ENCODE measurements around the gene HNRNPH3. TPM values are rescaled to one million over a fixed set of nuclear protein-coding genes. Genes with fewer than 3 reads are reported as not detected.
"Not testable (repeated sequence)": the region's sequence is repeated elsewhere in the genome, so short reads cannot be mapped to it uniquely, and the experiment has no call there.

The HNRNPH3 gene, protein sequence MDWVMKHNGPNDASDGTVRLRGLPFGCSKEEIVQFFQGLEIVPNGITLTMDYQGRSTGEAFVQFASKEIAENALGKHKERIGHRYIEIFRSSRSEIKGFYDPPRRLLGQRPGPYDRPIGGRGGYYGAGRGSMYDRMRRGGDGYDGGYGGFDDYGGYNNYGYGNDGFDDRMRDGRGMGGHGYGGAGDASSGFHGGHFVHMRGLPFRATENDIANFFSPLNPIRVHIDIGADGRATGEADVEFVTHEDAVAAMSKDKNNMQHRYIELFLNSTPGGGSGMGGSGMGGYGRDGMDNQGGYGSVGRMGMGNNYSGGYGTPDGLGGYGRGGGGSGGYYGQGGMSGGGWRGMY
- polyA plus RNA-seq (ENCODE audit: insufficient read length in 4 of 4), result 100 to 1,000 TPM; 289 to 409 (median 372) TPM

DNA sequence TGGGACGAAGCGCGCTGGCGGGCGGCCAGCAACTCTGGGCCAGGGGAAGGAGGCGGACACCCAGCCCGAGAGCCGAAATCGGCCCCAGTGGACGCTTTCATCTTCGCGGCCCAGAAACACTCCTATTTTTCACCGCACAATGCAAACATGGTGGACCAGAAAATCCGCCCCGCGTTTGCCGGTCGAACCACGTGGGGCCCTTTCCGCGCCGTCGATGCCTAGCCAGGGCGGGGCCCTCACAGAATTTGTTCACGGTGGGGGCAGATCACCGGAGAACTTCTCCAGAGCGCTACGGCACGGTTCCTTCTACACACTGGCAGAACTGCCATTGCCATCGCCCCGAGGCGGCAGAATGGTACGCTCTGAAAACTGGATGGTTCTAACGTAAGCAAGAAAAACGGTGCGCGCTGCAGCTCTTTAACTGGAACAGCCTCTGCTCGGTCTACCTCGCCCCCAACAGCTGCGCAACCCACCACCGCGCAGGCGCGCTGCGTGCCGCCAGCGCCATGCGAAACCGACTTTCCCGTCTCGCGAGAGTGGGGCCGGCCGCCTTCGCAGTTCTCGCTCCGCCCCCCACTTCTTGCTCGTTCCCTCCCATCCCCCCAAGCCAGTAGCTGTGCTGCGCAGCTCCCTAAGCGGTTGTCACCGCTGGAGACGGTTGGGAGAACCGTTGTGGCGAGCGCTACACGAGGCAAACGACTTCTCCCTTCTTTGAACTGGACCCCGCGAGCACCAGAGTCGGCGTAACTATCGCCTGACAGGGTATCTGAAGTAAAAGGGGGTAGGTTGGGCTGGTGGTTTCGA is at the start of gene HNRNPH3:
Gene HNRNPH3 (plus strand): TSS at position 610 of the 804 bp plus-strand sequence. CDS start 5,158 bp downstream, outside the sequence.
- peak; percentile 96 to 97 (median 96) for DNase-seq (ENCODE audit: low read depth in 4 of 4, low spot score in 3 of 4)

DNA sequence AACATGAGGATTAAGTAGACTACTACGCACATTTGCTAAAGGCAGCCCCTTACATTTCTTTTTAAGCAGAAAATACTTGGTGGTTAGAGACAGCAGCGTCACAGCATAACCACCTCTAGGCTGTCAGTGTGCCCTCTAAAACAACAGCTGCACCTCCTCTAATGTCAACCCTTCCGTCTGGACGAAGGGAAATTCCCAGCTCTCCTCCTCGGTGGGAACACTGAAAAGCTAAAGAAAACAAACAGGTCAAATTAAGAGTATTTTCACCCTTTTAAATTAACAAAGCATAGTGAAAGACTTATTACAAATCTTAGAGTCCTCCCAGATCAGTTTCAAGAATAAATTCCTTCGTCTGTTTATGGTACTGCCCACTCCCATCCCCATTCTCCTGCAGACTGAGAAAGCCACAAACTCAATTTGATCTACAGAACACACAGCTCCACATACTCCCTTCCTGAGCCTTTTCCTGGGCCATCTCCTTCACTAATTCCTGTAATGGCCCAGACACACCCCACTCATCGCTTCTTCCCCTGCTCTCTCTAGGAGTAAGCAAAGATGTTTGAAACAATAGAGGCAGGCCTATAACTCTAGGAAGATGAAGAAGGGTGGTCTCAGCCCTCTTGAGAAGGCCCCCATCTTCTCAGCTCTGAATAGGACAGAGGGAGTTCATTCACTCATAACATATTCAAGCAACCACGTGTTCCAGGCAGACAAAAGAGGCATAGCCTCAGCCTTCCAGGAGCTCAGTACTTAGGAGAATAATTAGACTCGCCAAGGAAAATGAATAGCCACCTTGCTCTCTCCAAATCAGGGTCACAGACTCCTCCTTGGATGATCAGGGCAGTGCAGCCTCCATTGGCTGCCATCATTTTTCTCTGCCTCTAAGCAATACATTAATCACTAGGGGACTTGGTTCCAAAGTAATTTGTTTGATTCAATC is 47.5 kb upstream of the HNRNPH3 start:
- peak; percentile 26 to 56 (median 38) for DNase-seq (ENCODE audit: low read depth in 4 of 4, low spot score in 3 of 4)

DNA sequence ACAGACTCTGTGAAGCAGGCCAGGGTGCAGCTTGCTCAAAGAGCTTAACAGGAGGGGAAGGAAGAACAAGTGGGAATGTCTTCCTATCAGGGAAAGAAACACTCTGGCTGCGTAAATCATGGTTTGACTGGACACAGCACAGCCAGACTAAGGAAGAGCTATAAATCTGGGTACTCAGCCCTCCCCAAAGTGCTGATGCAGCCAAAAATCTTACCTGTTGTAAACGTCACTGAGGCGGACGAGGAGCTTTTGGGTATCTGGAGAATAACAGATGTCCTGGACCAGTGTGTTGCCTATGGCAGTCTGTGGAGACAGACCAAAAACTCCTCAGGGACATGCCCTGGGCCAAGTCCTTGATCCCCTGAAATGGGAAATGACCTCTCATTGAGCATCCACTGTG is 43.1 kb upstream of the HNRNPH3 start:
- no peak for DNase-seq (ENCODE audit: low read depth in 4 of 4, low spot score in 3 of 4)

DNA sequence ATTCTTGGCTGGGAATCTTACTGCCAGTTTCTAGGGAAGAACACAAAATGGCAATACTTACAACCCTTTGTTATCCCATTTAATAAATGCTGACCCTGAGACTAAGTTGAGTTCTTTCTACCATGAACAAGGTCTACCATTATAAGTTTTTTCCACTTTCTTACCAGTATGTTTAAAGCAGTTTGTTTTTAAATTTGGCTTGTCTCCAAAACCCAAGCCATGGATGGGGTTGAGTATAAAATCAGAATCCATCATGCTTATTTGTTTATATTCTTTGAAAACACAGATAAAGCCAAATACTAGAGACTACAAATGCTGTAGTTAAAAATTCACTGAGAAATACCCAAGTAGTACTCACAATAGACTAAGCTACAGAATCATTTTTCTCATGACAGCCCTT is 41.1 kb upstream of the HNRNPH3 start:
- DNase-seq (ENCODE audit: low read depth in 4 of 4, low spot score in 3 of 4), result no peak

DNA sequence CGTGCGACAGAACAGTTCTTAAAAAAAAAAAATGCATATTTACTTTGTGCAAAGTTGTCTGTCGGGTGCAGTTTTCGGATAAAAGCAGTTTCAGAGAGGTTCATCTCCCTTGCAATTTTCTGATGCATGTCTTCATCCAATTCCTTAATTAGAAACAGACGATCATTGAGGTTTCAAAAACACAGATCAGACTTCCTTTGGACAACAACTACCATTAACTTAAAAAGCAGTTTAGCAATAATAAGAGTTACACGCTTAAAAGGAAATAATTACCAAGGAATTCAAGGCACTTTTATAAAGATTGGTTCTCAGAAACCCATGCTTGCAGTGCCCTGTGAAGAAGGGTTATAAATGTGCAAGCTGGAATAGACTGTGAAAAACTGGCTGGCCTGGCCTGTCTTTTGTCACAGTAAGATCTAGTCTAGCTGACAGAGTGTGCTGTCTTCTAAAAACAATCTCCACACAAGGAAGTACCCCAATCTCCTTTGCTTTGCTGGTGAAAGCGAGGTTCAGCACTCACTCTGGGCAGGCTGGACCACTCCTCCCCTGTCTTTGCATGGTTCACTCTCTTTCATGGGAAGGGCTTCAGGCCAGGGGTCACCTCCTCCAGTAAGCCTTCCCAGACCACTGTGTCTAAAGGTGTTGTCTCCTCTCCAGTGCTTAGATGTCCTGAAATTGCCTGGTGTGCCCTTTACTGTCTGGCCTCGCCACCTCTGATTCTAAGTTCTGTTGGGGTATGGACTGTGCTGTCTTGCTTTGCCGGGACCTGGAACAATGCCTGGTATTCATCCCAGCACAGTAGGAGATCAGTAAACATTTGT is 34.8 kb upstream of the HNRNPH3 start:
- DNase-seq (ENCODE audit: low read depth in 4 of 4, low spot score in 3 of 4), result no peak

DNA sequence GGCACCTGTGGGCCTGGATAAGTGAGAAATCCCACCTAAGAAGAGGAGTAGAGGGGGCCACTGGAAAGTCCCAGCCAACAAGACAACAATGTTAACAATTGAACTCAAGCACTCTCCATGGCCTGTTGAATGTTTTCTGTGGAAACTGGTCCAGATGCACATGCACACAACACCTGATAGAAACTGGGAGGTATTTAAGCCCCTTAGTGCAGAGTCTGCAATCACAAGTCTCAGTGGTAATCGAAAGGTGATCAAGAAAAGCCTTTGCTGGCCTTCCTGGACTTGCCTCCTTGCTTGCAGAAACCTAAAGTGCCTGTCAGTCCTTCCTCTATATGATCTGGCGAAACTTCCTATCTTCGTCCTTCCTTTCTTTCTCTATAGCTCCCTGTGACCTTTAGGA is 30.6 kb upstream of the HNRNPH3 start:
- no peak for DNase-seq (ENCODE audit: low read depth in 4 of 4, low spot score in 3 of 4)

DNA sequence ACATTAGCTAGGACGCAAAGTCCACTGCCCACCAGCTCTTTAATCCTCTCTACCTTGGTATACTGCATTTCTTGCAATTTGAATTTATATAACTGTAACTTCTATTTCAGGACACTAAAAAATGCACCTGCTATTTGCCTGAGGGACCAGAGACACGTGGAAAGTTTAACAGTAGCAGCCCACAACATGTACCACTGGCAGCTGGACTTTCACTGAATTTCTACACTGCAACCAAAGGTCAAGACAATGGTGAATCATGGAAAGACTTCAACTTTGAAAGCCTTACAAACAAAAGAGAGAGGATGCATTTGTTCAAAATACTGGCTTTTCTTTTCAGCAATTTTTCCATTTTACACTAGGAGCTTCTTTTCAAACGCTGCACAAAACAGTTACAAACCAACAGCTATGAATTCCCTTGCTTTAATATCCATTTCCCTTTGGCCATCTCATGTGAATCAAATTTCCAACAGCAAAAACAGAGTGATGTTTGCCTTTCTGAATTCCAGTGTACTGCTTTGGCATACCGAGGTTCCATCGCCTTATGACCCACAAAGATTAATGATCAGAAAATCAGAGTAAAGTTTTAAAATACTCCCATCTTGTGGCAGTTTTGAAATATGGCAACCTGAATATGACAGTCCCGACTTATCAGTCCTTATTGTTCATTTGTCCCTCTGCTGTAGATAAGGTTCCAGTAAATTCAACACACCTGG is 29.9 kb upstream of the HNRNPH3 start:
- peak in 2 of 4 donors; percentile 31 to 35 for DNase-seq (ENCODE audit: low read depth in 4 of 4, low spot score in 3 of 4)

DNA sequence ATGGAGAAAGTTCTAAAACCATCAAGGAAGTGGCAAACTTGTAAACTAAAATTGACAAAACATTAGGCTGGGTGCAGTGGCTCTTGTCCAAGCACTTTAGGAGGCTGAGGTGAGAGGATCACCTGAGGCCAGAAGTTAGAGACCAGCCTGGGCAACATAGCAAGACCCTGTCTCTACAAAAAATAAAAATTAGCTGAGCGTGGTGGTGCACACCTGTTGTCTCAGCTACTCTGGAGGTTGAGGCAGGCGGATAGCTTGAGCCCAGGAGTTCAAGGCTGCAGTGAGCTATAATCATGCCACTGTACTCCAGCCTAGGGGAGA is 29.4 kb upstream of the HNRNPH3 start:
- DNase-seq (ENCODE audit: low read depth in 4 of 4, low spot score in 3 of 4), result no peak

DNA sequence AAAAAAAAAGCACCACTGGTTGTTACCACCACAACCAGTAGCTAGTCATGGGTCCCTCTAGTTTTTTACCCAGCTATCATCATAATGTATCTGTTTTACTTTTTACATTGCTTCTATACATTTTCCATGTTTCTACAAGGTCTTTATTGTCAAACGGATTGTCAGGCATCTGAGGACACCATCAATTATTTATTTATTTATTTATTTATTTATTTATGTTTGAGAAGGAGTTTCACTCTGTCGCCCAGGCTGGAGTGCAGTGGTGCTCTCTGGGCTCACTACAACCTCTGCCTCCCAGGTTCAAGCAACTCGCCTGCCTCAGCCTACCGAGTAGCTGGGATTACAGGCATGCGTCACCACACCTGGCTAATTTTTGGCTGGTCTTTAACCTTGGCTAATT is 29.0 kb upstream of the HNRNPH3 start:
- DNase-seq (ENCODE audit: low read depth in 4 of 4, low spot score in 3 of 4), result no peak

DNA sequence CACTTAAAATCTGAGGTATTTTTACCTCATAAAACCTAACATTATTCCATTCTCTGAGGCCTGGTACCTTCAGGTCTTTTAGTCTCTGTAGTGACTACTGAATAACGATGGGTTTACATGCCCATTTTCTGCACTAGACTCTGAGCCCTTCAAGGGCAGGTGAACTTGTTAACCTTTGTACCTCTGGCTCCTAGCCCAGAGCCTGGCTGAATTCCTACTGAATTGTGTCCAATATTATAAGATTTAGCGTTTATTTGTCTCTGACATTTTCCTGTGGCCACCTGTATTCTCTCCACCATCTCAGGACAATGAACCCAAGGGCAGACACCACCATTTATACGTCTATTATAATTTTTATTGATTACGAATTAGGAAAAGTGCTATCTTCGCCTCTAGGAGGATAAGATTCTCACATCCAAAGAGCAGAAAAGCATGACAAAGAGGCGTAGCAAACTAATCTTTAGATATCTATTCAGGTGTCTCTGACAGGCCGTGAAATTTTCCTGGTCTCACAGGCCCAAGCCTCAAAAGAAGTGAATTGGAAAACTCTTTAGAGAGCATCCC is 27.9 kb upstream of the HNRNPH3 start:
- no peak for DNase-seq (ENCODE audit: low read depth in 4 of 4, low spot score in 3 of 4)

DNA sequence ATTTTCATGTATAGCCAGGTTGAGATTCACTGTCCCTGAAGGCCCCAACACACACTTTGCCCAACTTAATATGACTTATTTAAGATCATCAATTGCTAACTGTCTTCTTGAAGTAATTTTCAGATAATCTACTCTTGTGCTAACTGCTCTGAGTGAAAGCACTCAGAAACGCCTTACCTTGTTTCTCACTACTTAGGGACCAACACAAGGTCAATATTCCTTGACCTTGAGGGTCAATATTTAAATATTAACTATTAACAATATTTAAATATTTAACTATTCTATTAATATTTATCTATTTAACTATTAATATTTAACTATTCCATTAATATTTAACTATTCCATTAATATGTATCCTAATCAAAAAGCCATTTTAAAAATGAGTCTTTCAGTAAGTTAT is 26.0 kb upstream of the HNRNPH3 start:
- no peak for DNase-seq (ENCODE audit: low read depth in 4 of 4, low spot score in 3 of 4)

DNA sequence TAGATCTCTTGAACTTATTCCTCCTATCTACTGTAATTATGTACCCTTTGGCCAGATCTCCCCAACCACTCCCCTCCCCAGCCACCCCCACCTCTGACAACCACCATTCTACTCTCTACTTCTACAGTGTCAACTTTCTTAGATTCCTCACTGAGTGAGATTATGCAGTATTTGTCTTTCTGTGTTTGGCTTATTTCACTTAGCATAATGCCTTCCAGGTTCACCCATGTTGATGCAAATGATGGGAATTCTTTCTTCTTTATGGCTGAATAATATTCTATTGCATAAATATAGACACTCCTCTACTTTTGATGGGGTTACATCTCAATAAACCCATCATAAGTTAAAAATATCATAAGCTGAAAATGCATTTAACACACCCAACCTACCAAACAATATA is 21.3 kb upstream of the HNRNPH3 start:
- DNase-seq (ENCODE audit: low read depth in 4 of 4, low spot score in 3 of 4), result no peak

DNA sequence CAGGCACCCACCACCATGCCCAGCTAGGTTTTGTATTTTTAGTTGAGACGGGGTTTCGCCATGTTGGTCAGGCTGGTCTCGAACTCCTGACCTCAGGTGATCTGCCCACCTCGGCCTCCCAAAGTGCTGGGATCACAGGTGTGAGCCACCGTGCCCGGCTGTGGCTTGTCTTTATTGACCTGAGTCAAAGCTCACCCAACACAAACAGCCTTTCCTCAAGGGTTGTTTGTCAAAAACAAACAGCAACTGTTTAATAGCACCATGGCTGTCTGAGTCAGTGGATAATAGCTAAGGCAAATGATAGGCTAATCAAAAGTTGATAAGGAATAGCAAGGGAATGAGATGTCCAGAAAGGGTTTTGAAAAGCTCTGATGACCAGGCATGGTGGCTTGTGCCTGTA is 16.9 kb upstream of the HNRNPH3 start:
- not testable (repeated sequence) for DNase-seq (ENCODE audit: low read depth in 4 of 4, low spot score in 3 of 4)

DNA sequence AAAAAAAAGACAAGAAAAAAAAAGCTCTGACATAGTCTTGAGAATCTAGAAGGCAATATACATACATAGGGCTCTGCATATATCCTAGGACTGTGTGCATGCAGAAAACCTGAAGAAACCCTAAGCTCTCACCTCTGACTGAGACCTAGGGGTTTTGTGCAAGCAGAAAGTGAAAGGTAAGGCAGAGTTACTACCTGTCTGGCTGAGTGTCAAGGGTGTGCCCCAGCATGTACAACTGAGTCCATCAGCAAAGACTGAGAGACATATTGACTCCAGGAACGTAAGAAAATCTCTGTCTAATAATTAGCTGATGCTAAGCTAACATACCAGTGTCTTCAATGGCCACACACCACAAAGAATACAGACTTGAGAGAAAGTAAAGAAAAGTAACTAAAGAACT is 16.3 kb upstream of the HNRNPH3 start:
- DNase-seq (ENCODE audit: low read depth in 4 of 4, low spot score in 3 of 4), result no peak

DNA sequence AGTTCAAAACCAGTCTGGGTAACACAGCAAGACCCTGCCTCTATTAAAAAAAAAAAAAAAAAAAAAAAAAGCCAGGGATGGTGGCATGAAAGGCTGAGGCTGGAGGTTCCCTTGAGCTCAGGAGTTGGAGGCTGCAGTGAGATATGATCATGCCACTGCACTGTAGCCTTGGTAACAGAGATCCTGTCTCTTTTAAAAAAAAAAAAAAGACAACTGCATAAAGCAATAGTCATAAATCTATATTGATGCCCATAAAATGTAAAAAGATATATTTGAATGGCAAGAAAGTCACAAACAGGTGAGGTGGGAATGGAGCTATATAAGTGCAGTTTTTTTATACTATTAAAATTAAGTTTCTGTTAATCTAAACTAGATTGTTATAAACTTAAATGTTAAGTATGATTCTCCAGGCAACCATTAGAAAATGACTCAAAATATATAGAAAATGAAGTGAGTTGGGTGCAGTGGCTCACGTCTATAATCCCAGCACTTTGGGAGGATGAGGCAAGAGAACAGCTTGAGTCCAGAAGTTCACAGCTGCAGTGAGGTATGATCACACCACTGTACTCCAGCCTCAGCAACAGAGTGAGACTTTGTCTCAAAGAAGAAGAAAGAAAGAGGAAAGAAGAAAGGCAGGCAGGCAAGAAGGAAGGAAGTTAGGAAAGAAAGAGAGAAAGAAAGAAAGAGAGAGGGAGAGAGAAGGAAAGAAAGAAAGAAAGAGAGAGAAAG is 13.4 kb upstream of the HNRNPH3 start:
- no peak for DNase-seq (ENCODE audit: low read depth in 4 of 4, low spot score in 3 of 4)

DNA sequence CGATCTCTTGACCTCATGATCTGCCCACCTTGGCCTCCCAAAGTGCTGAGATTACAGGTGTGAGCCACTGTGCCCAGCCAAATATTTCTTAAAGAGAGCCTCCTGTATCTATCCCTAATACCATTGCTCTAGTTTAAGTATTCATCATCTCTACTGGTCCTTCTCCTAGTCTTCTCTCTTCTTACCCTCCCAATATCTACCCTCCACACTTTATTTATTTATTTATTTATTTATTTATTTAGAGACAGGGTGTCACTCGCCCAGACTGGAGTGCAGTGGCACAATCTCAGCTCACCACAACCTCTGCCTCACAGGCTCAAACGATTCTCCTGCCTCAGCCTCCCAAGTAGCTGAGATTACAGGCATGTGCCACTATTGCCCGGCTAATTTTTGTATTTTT is 7.5 kb upstream of the HNRNPH3 start:
- not testable (repeated sequence) for DNase-seq (ENCODE audit: low read depth in 4 of 4, low spot score in 3 of 4)

DNA sequence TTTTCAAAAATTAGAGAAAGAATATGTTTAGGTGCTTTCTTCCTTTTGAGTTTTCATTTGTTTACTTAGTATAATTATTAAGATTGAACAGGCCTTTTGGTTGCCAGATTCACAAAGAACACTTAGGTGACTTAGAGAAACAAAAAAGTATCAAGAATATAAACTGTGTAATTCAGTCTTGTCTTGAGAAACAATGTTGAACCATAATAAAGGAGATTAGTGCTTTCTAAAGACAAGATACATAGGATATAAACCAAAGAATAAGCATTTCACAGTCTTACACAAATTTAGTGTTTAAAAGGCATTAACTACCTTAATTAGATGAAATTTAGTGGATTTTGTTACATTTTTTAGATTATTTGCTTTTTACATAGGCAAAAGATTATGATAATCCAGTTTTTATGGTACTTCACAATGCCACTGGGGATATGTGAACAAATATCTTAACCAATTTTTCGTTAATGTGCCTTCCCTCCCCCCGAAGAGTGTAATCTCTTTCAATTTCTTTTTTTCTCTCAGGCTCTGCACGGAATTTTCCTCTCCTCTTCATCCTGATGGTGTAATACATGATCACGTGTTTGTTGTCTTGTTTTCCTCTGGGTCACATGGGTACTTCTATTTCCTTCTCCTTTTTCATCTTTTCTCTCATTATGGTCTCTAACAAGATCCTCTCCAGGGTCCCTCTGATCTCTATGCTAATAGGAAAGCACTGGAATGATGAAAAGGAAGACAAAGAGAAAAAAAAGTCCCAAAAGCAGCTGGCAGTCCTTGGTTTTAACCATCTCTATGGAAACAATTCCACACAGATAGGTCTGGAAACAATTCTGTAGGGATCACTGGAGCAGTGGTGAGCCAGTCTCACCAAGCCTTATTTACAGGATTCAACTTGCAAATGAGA is 3.7 kb upstream of the HNRNPH3 start:
- DNase-seq (ENCODE audit: low read depth in 4 of 4, low spot score in 3 of 4), result no peak

DNA sequence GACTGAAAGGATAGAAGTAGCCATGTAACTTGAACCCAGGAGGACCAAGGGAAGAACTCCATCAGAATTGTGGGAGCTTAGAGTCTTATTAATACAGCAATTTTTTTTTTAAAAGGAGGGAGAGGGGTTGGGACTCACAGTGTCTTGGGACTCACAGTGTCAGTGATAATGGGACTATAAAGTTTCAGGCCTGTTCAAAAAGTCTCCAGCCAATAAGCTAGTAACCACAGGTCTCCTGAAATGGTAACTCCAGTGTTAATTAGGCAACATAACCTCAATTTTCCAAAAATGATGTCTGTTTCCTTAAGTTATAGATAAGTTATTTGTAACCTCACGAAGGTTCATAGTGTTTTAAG is 2.4 kb upstream of the HNRNPH3 start:
- DNase-seq (ENCODE audit: low read depth in 4 of 4, low spot score in 3 of 4), result no peak
